Raji (cell line): ENCODE results near the gene FGFR2.

ENCODE experiments used
- POLR2A ChIP-seq: IDR thresholded peaks from 2 replicates; pipeline ENCODE4 v1.6.1; 2011; ENCODE audit warnings: low read depth, low read length, control low read depth; ENCODE audit not compliant: insufficient read depth

Gene FGFR2

DNA sequence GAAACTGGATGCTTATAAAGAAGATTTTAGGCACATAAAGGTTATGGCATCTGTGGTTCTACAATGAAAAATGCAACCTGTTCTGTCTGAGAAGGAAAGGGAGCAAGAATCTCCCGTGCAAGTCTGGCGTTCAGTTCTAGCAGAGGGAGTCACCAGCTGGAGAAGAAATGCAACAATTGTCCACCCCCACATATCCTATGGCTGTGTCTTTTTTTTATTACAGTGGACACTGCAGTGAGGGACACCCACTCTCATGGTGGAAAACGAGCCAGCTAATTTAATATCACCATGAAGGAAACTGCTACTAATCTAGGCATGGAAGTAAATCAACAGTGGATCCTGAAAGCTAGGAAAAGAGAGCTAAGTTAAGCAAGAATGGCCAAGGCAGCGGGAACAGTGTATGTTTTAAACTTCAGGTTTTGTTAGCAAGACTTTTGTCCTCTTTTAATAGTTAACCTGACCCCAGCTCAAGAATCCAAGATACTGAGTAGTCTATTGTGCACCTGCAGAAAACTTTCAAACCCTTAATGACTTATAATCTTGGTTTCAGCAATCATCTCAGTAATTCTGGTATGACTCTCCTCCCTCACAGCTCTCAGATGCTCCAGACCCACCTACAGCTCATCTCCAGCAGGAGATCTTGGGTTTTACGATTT, 149.3 kb downstream of the FGFR2 start:
- TF ChIP-seq POLR2A, result no peak

DNA sequence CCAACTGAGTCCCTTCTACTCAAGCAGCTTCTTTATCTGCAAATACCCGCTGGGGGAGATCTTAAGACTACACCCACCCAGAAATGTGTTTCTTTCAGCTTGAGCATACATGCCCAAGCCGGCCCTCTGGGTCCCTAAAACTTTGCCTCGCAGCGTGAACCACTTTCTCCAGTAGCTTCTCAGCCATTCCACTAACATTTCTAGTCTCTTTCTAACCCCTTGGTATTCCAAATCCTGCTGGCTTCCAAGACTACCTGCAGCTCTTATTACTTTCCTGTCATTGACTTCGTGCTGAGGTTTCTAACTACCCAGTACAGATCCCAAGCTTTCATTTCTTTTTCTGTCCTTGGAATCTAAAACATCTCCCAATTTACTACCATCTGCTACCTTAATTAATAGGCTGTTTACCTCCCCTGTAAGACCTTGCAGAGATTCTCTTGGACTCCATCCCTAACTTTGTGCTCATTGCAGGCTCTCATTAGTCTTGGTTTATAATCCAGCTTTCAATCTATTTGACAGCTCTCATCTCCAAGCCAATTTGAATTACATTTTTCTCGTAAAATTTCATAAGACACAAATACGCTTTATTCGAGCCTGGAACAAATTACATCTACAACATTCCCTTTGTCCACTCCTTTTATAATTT, 153.6 kb downstream of the FGFR2 start:
- no peak for TF ChIP-seq POLR2A

DNA sequence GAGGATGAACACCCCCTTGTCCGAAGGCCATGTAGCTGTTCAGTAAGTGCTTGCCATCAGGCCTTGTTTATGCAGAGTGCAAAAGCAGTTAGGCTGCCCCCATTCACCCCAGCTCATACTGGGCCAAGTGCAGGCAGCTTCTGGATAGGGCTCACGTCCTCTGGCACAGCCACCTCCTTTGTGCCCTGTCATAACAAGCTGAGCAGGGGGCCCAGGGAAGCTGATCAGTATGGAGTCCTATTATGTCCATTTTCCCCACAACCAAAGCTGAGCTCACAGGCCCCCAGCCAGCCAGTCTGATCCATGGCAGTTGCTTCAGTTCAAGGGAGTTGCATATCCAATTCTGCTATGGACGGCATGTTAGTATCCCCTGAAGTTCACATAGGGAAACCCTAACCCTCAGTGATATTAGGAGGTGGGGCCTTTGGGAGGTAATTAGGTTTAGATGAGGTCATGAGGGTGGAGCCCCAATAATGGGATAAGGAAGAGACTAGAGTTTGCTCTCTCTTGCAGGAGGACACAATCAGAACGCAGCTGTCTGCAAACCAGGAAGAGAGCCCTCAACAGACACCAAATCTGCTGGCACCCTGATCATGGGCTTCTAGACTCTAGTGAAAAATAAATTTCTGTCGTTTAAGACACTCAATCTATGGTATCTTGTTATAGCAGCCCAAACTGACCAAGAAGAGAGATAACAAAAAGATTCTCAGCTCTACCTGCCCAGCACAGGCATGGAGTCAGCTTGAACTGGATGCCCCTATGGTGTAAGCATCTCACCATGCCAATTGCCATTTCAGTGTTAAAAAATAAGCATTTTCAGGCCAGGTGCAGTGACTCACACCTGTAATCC, 155.9 kb downstream of the FGFR2 start:
- no peak for TF ChIP-seq POLR2A

DNA sequence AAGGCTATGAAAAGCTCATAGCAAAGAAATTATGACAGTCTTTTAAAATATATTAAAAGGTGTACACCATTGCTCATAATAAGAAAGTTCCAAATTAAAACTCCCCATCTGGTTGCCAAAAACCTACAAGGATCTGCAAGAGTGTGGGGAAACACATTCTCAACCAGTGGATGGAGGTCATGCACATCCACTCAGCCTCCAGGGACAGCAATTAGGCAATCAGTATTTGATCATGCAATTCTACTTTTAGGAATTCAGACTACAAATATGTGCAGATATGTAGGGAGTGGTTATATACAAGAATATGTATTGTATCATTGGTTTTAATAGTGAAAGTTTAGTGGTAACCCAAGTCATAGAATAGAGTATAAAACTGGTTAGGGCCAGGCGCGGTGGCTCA, 157.8 kb downstream of the FGFR2 start:
- TF ChIP-seq POLR2A, result no peak

DNA sequence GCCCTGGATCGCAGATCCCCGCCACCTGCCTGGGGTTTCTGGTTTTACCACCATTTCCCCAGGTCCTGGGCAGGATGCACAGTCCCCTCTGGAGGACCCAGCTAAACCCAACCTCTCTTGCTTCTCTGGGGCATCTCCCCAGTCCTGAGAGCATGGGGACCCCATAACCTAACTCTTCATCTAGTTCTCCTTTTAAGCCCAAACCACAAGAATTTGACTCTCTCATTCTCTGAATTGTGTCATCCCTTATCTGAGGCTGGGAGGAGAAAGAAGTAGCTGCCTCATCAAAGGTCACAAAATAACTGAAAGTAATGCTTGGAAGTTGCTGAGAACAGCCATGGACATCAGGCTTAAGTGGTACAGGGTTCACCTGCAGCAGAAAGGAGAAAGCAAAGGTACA, 159.9 kb downstream of the FGFR2 start:
- no peak for TF ChIP-seq POLR2A

DNA sequence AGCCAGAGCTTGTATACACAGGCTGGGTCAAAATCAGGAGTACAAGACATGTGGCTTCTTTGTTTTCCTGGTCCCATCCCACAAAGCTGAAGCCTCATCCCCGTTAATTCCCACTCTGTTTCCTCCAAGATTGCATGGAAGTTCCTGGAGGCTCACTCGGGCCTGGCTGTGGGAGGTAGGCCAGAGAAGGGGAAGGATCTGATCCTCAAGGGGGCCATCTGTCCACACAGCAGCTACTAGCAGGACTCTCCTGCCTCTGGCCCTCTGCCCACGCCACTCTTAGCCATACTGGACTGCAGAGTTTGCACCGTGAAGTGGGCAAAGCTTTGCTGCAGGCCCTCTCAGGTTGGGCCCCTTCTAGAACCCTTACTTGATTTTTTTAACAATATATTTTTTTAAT, 160.6 kb downstream of the FGFR2 start:
- no peak for TF ChIP-seq POLR2A

DNA sequence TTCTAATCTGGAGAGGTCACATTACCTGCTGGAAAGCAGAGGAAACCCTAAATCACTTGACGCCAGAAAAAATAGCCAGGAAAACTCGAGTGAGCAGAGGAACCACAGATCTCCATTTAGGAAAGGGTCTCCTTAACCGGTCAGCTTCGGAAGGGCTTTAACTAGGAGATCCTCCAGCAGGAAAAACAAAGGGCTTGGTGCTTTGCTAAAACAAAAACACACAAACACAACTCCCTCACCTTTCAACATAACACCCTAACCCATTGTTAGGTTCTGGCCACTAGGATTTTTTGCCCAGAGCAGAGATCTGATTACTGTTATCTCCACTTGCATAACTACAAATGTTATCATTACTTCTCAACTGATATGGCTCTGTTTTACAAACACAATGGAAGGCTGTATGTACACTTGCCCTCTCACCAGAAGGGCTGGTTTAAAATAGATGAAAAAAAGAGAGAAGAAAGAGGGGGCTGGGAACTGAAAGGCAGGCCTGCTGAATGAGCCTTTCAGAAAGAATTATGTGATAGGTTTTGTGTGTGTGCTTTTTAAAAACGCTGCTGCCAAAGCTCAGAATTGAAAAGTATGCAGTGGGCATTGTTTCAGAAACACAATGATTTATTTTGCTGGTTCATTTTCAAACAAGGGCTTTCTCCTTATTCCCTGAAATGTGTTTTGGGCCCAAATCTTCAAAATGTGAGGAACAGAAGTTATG, 161.5 kb downstream of the FGFR2 start:
- TF ChIP-seq POLR2A, result no peak

DNA sequence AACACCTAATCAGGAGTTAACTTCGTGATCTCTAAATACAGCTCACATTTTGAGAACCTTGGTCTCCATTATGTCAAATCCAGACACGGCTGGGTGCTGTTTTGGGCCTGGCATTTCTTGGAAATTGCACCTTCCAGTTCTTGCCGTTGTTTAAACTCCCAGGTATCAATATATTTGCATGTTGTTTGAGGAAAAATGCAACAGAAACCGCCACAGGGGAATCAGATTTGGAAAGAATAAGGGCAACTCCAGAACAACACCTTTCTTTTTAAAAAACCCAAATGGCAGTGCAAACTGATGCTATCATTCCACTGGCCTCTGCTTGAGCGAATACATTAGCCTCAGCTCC, 162.0 kb downstream of the FGFR2 start:
- TF ChIP-seq POLR2A, result no peak

DNA sequence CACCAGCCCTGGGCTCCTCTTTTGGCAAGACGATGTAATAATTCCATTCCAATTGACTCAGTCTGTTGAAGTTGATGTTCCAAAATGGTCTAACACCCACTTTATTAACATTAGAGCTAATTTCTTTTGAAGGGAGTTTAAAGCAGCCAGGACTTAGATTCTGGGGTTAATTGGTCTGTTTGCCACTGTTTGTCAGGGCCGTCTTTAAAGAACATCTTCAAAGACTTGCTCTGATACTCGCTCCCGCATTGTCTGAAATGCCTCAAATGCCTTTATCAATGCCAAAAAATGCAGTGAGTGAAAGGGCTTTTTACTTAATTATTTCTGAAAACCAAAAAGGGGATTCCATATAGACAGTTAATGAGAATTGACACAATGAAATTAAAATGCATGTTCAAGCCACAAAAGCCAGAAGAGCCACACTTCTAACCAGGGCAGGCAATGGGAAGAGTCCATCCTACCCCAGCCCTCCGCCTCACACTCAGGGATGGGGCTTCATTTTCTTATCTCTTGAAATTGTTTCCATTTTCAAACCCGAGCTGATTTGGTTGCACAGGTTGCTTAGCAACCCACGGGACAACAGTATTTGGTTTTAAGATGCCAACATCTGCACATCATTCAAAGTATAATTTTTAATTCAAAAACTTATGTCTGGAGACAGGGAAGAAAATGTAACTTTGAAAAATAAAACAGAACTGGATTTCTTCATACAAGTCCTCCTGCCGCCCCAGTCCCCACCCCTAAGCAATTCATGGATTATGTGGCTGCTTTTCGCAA, 163.0 kb downstream of the FGFR2 start:
- no peak for TF ChIP-seq POLR2A

DNA sequence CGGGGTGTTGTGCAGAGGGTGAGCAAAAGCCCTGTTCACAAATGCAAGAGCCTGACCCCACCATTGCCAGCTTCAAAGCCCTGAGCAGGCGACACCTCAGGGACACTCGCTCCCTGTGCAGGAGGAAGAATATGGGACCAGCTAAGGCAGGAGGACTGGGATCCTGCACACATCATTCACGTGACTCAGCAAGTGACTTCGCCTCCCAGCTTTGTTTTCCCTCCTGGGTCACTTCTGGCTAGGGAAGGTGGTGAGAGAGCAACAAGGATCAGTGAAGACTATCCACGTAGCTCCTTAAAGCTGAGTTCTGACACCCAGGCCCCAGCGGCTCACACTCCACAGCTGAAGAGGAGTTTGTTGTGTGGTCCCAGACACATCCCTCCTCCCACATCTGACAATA, 164.3 kb downstream of the FGFR2 start:
- no peak for TF ChIP-seq POLR2A

DNA sequence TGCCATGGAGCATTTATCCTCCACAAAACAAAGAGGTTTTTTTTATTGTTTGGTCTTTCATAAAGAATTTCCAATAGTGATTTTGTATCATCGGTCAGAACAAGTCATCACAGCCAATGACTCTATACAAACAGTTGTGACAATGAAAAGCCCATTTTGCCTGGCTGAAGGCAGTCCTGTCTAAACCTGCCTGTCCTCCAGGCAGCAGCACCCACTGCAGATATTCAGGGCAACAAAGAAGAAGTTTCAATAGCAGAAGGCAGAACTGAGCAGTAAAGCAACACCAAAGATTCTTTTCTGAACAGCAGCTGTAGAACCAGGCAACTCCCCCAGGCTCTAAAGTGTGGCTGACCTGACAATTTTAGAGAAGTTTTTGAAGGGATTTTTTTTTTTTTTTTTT, 169.4 kb downstream of the FGFR2 start:
- TF ChIP-seq POLR2A, result no peak
